A673 (cell line): ENCODE results near the gene CAMK1.

Experiments
- CTCF ChIP-seq: fragments of 300-800, 200-600 bp; sonication (generic); conservative IDR thresholded peaks from 2 replicates; pipeline ENCODE4 v1.5.1; 2017; ENCODE audit warnings: low read depth, mild to moderate bottlenecking, antibody characterized with exemption, low read length, moderate library complexity, mixed read lengths
- EZH2 ChIP-seq: fragments of 200-600 bp; sonication (generic); IDR thresholded peaks from 2 replicates; pipeline ENCODE4 v1.6.1; 2017; ENCODE audit warnings: borderline replicate concordance, low read depth, mild to moderate bottlenecking, mixed read lengths, antibody characterized with exemption, low read length; ENCODE audit not compliant: poor library complexity, severe bottlenecking

DNA sequence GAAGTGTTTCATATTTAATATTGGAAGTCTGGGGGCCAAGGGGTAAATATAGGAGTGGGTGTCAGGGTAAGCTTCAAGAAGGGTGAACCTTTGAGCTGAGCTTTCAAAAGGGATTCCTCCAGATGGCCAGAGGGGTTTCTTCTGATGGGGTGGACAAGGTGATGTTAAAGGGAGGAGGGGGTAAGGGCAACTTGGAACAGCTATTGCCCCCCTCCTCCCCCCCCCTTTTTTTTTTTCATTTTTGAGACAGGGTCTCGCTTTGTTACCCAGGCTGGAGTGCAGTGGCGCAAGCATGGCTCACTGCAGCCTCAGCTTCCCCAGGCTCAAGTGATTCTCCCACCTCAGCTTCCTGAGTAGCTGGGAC lies 38.2 kb upstream of the CAMK1 start:
- TF ChIP-seq CTCF (no peak), EZH2 (no peak)
